ENCODE measurements around the gene CALM3. TPM values are rescaled to one million over a fixed set of nuclear protein-coding genes. Genes with fewer than 3 reads are reported as not detected.

The CALM3 gene
- total RNA-seq (2014; rRNA removed; shearing (Covaris generic)) (193 and 215 TPM in 2 replicates), polyA plus RNA-seq (2016; fragmentation: Nextera tagmentation; extraction: Ambion mirVana) (143 and 148 TPM in 2 replicates)
- long read RNA-seq, transcript CALM3-201 (6 exons, 2,289 nt): major isoform, 57 of 61 reads
- long read RNA-seq, partial matches to known transcripts: 0 of 61 reads
- long read RNA-seq, other reads (novel, unspliced or antisense): 2 of 61 reads

DNA sequence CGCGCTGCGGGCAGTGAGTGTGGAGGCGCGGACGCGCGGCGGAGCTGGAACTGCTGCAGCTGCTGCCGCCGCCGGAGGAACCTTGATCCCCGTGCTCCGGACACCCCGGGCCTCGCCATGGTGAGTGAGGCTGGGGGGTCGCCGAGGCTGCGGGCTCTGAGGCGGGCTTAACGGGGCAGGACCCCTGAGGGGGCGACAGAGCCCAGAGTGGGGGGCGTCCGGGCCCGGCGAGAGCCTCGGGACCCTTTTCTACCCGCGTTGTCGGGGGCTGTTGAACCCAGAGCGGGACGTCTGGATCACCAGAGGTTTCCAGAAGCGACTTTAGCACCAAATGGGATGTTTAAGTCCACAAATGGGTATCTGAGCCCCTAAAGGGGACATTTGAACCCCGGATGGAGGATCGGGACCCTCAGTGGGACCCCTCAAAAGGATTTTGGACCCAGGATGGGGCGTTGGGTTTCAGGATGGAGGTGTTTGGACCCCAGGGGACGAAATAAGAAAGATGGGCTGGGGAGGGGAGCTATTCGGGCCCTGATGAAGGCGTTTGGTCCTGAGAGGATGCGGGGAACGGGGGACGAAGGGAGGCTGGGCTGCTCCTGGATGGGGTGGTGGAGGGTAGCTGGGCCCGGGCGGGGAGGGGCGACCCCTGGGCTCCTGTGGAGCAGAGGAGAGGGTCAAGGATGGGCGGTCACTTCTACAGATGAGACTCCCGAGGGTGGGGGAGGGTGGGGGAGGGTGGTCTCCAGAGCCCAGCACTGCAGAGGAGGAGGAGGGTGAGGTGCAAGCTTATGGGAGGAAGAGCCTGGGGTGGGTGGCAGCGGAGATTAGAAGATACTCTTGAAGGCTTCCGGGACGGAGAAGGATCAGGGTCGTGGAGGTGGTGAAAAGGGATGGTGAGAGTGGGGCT is at the start of gene CALM3:
Gene CALM3, plus strand, starts transcription at position 13 of the 907 bp plus-strand sequence. Its CDS starts 105 bp downstream, at position 118.
- Histone ChIP-seq H4K20me1 (replicated peaks; ENCODE audit: insufficient read depth) (peaks cover 21% of the 10 kb centered on the region), H3K27ac (ENCODE audit: low read depth) (peak within 1 kb of the TSS; percentile 94), H3K4me3 (peak within 1 kb of the TSS; percentile 100), H3K79me2 (replicated peaks; ENCODE audit: insufficient read depth) (peaks cover 39% of the 10 kb centered on the region), H3K9me2 (ENCODE audit: insufficient read depth) (no peaks in the 10 kb centered on the region), H3K36me3 (ENCODE audit: insufficient read depth) (peaks cover 2% of the 10 kb centered on the region; the same call in 1 of the 2 replicates), H3F3A (replicated peaks; ENCODE audit: low read depth) (no peaks in the 10 kb centered on the region), H3K4me1 (ENCODE audit: insufficient read depth) (peaks cover 11% of the 10 kb centered on the region), H2AFZ (peak within 1 kb of the TSS; percentile 73), H3K4me2 (peak within 1 kb of the TSS; percentile 93), H3K27me3 (ENCODE audit: insufficient read depth) (no peaks in the 10 kb centered on the region)
- Mint-ChIP-seq H3K4me1 (peaks cover 25% of the 10 kb centered on the region), H3K9me3 (peaks cover 2% of the 10 kb centered on the region; the same call in 1 of the 3 replicates), H3K27me3 (ENCODE audit: insufficient read depth, low read depth, poor library complexity) (peaks cover 13% of the 10 kb centered on the region), H3K27ac (peak within 1 kb of the TSS; percentile 100), H3K36me3 (ENCODE audit: low read depth) (peaks cover 5% of the 10 kb centered on the region; the same call in 2 of the 3 replicates), H3K4me3 (peak within 1 kb of the TSS; percentile 96)
- peak; percentile 42 for DNase-seq (ENCODE audit: low spot score)
- ATAC-seq: peak; percentile 13
- TF ChIP-seq, protein P1, sequence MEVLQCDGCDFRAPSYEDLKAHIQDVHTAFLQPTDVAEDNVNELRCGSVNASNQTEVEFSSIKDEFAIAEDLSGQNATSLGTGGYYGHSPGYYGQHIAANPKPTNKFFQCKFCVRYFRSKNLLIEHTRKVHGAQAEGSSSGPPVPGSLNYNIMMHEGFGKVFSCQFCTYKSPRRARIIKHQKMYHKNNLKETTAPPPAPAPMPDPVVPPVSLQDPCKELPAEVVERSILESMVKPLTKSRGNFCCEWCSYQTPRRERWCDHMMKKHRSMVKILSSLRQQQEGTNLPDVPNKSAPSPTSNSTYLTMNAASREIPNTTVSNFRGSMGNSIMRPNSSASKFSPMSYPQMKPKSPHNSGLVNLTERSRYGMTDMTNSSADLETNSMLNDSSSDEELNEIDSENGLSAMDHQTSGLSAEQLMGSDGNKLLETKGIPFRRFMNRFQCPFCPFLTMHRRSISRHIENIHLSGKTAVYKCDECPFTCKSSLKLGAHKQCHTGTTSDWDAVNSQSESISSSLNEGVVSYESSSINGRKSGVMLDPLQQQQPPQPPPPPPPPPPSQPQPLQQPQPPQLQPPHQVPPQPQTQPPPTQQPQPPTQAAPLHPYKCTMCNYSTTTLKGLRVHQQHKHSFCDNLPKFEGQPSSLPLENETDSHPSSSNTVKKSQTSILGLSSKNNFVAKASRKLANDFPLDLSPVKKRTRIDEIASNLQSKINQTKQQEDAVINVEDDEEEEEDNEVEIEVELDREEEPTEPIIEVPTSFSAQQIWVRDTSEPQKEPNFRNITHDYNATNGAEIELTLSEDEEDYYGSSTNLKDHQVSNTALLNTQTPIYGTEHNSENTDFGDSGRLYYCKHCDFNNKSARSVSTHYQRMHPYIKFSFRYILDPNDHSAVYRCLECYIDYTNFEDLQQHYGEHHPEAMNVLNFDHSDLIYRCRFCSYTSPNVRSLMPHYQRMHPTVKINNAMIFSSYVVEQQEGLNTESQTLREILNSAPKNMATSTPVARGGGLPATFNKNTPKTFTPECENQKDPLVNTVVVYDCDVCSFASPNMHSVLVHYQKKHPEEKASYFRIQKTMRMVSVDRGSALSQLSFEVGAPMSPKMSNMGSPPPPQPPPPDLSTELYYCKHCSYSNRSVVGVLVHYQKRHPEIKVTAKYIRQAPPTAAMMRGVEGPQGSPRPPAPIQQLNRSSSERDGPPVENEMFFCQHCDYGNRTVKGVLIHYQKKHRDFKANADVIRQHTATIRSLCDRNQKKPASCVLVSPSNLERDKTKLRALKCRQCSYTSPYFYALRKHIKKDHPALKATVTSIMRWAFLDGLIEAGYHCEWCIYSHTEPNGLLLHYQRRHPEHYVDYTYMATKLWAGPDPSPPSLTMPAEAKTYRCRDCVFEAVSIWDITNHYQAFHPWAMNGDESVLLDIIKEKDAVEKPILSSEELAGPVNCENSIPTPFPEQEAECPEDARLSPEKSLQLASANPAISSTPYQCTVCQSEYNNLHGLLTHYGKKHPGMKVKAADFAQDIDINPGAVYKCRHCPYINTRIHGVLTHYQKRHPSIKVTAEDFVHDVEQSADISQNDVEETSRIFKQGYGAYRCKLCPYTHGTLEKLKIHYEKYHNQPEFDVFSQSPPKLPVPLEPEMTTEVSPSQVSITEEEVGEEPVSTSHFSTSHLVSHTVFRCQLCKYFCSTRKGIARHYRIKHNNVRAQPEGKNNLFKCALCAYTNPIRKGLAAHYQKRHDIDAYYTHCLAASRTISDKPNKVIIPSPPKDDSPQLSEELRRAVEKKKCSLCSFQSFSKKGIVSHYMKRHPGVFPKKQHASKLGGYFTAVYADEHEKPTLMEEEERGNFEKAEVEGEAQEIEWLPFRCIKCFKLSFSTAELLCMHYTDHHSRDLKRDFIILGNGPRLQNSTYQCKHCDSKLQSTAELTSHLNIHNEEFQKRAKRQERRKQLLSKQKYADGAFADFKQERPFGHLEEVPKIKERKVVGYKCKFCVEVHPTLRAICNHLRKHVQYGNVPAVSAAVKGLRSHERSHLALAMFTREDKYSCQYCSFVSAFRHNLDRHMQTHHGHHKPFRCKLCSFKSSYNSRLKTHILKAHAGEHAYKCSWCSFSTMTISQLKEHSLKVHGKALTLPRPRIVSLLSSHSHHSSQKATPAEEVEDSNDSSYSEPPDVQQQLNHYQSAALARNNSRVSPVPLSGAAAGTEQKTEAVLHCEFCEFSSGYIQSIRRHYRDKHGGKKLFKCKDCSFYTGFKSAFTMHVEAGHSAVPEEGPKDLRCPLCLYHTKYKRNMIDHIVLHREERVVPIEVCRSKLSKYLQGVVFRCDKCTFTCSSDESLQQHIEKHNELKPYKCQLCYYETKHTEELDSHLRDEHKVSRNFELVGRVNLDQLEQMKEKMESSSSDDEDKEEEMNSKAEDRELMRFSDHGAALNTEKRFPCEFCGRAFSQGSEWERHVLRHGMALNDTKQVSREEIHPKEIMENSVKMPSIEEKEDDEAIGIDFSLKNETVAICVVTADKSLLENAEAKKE (CRISPR knock-in tag; IDR thresholded peaks at IDR 0.05): no peak
- TF ChIP-seq POLR2AphosphoS5 (IDR thresholded peaks at IDR 0.05; ENCODE audit: low read depth): peak; percentile 62
- TF ChIP-seq, protein P2, sequence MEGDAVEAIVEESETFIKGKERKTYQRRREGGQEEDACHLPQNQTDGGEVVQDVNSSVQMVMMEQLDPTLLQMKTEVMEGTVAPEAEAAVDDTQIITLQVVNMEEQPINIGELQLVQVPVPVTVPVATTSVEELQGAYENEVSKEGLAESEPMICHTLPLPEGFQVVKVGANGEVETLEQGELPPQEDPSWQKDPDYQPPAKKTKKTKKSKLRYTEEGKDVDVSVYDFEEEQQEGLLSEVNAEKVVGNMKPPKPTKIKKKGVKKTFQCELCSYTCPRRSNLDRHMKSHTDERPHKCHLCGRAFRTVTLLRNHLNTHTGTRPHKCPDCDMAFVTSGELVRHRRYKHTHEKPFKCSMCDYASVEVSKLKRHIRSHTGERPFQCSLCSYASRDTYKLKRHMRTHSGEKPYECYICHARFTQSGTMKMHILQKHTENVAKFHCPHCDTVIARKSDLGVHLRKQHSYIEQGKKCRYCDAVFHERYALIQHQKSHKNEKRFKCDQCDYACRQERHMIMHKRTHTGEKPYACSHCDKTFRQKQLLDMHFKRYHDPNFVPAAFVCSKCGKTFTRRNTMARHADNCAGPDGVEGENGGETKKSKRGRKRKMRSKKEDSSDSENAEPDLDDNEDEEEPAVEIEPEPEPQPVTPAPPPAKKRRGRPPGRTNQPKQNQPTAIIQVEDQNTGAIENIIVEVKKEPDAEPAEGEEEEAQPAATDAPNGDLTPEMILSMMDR (conservative IDR thresholded peaks at IDR 0.05; ENCODE audit: low read depth in 2 of 2): no peak

Measured in GM23338 (cell line).